ENCODE data around the gene MTM1.

MTM1 gene

GRCh38 chrX:150572206-150572605 is 3.8 kb downstream of the MTM1 start:
- Histone ChIP-seq H2BK120ac (ENCODE audit: low read depth, low read length) (no peak overlapping the region), H2AK5ac (ENCODE audit: low read length) (no peak overlapping the region), H2BK5ac (ENCODE audit: low read length) (no peak overlapping the region), H4K8ac (ENCODE audit: low read depth, low read length) (no peak overlapping the region), H4K5ac (ENCODE audit: low read length) (no peak overlapping the region), H3K79me1 (ENCODE audit: low read length) (no peaks in the 10 kb centered on the region), H3K27ac (ENCODE audit: low read depth, low read length) (no peak overlapping the region), H2BK15ac (replicated peaks; ENCODE audit: low read depth) (no peak overlapping the region), H3K4me3 (ENCODE audit: low read length) (no peak overlapping the region), H3K4ac (ENCODE audit: low read depth, low read length) (no peak overlapping the region), H3K4me2 (ENCODE audit: low read length) (no peak overlapping the region), H3K9ac (ENCODE audit: low read length) (no peak overlapping the region), H3K36me3 (ENCODE audit: control insufficient read depth, insufficient read depth, low read length) (no peaks in the 10 kb centered on the region), H3K56ac (ENCODE audit: low read length) (no peak overlapping the region), H3K23ac (ENCODE audit: low read length) (no peak overlapping the region), H3K79me2 (ENCODE audit: control insufficient read depth, insufficient read depth, low read length) (no peaks in the 10 kb centered on the region), H3K27me3 (ENCODE audit: insufficient read depth, low read length, poor library complexity) (no peaks in the 10 kb centered on the region), H3K18ac (ENCODE audit: low read length) (no peak overlapping the region), H3K4me1 (ENCODE audit: control insufficient read depth, low read depth, low read length) (no peaks in the 10 kb centered on the region)
- no peak for DNase-seq
- no CpG with 5 or more reads among the region's 1 CpG for WGBS (ENCODE audit: extremely low coverage, insufficient coverage, low lambda C conversion rate)

GRCh38 chrX:150573106-150573505 is 4.7 kb downstream of the MTM1 start:
- H3K4me2 ChIP-seq (ENCODE audit: low read length) = no peak overlapping the region
- H3K27ac ChIP-seq (ENCODE audit: low read depth, low read length) = no peak overlapping the region
- H2BK120ac ChIP-seq (ENCODE audit: low read depth, low read length) = no peak overlapping the region
- H3K79me1 ChIP-seq (ENCODE audit: low read length) = no peaks in the 10 kb centered on the region
- H3K23ac ChIP-seq (ENCODE audit: low read length) = no peak overlapping the region
- H3K36me3 ChIP-seq (ENCODE audit: control insufficient read depth, insufficient read depth, low read length) = no peaks in the 10 kb centered on the region
- no peak overlapping the region for H2BK5ac ChIP-seq (ENCODE audit: low read length)
- no peak overlapping the region for H2AK5ac ChIP-seq (ENCODE audit: low read length)
- H3K4ac ChIP-seq (ENCODE audit: low read depth, low read length) = no peak overlapping the region
- H3K56ac ChIP-seq (ENCODE audit: low read length) = no peak overlapping the region
- DNase-seq = no peak
- no CpG with 5 or more reads among the region's 1 CpG for WGBS (ENCODE audit: extremely low coverage, insufficient coverage, low lambda C conversion rate)
- H3K27me3 ChIP-seq (ENCODE audit: insufficient read depth, low read length, poor library complexity) = no peaks in the 10 kb centered on the region
- no peak overlapping the region for H2BK15ac ChIP-seq (replicated peaks; ENCODE audit: low read depth)
- no peak overlapping the region for H3K9ac ChIP-seq (ENCODE audit: low read length)
- H3K18ac ChIP-seq (ENCODE audit: low read length) = no peak overlapping the region
- no peaks in the 10 kb centered on the region for H3K4me1 ChIP-seq (ENCODE audit: control insufficient read depth, low read depth, low read length)
- H4K5ac ChIP-seq (ENCODE audit: low read length) = no peak overlapping the region
- H4K8ac ChIP-seq (ENCODE audit: low read depth, low read length) = no peak overlapping the region
- no peaks in the 10 kb centered on the region for H3K79me2 ChIP-seq (ENCODE audit: control insufficient read depth, insufficient read depth, low read length)
- no peak overlapping the region for H3K4me3 ChIP-seq (ENCODE audit: low read length)

- H3K56ac ChIP-seq (ENCODE audit: low read length) = no peak overlapping the region
- no peak overlapping the region for H2BK120ac ChIP-seq (ENCODE audit: low read depth, low read length)
- no peaks in the 10 kb centered on the region for H3K27me3 ChIP-seq (ENCODE audit: insufficient read depth, low read length, poor library complexity)
- no peak overlapping the region for H3K4me2 ChIP-seq (ENCODE audit: low read length)
- H3K18ac ChIP-seq (ENCODE audit: low read length) = no peak overlapping the region
- H3K23ac ChIP-seq (ENCODE audit: low read length) = no peak overlapping the region
- no peaks in the 10 kb centered on the region for H3K79me2 ChIP-seq (ENCODE audit: control insufficient read depth, insufficient read depth, low read length)
- no peaks in the 10 kb centered on the region for H3K4me1 ChIP-seq (ENCODE audit: control insufficient read depth, low read depth, low read length)
- no peak for DNase-seq
- no peak overlapping the region for H4K5ac ChIP-seq (ENCODE audit: low read length)
- no peak overlapping the region for H2BK5ac ChIP-seq (ENCODE audit: low read length)
- H3K4ac ChIP-seq (ENCODE audit: low read depth, low read length) = no peak overlapping the region
- H3K79me1 ChIP-seq (ENCODE audit: low read length) = no peaks in the 10 kb centered on the region
- no peak overlapping the region for H3K27ac ChIP-seq (ENCODE audit: low read depth, low read length)
- no peak overlapping the region for H3K4me3 ChIP-seq (ENCODE audit: low read length)
- no peak overlapping the region for H2AK5ac ChIP-seq (ENCODE audit: low read length)
- H2BK15ac ChIP-seq (replicated peaks; ENCODE audit: low read depth) = no peak overlapping the region
- H4K8ac ChIP-seq (ENCODE audit: low read depth, low read length) = no peak overlapping the region
- no peaks in the 10 kb centered on the region for H3K36me3 ChIP-seq (ENCODE audit: control insufficient read depth, insufficient read depth, low read length)
- no CpG with 5 or more reads among the region's 4 CpGs for WGBS (ENCODE audit: extremely low coverage, insufficient coverage, low lambda C conversion rate)
- no peak overlapping the region for H3K9ac ChIP-seq (ENCODE audit: low read length)
Observed at GRCh38 chrX:150573702-150574101, 5.3 kb downstream of the MTM1 start.

GRCh38 chrX:150574559-150575418 is 6.4 kb downstream of the MTM1 start:
- Histone ChIP-seq H4K8ac (ENCODE audit: low read depth, low read length) (no peak overlapping the region), H3K4ac (ENCODE audit: low read depth, low read length) (no peak overlapping the region), H3K4me3 (ENCODE audit: low read length) (no peak overlapping the region), H2BK5ac (ENCODE audit: low read length) (no peak overlapping the region), H4K5ac (ENCODE audit: low read length) (no peak overlapping the region), H3K18ac (ENCODE audit: low read length) (no peak overlapping the region), H3K27me3 (ENCODE audit: insufficient read depth, low read length, poor library complexity) (no peaks in the 10 kb centered on the region), H3K79me2 (ENCODE audit: control insufficient read depth, insufficient read depth, low read length) (no peaks in the 10 kb centered on the region), H3K23ac (ENCODE audit: low read length) (no peak overlapping the region), H3K9ac (ENCODE audit: low read length) (no peak overlapping the region), H3K36me3 (ENCODE audit: control insufficient read depth, insufficient read depth, low read length) (no peaks in the 10 kb centered on the region), H3K56ac (ENCODE audit: low read length) (no peak overlapping the region), H3K79me1 (ENCODE audit: low read length) (no peaks in the 10 kb centered on the region), H3K4me2 (ENCODE audit: low read length) (no peak overlapping the region), H3K27ac (ENCODE audit: low read depth, low read length) (no peak overlapping the region), H2BK120ac (ENCODE audit: low read depth, low read length) (no peak overlapping the region), H2BK15ac (replicated peaks; ENCODE audit: low read depth) (no peak overlapping the region), H3K4me1 (ENCODE audit: control insufficient read depth, low read depth, low read length) (no peaks in the 10 kb centered on the region), H2AK5ac (ENCODE audit: low read length) (no peak overlapping the region)
- DNase-seq = peak; percentile 32
- no CpG with 5 or more reads among the region's 13 CpGs for WGBS (ENCODE audit: extremely low coverage, insufficient coverage, low lambda C conversion rate)

- H4K5ac ChIP-seq (ENCODE audit: low read length) = no peak overlapping the region
- no CpG with 5 or more reads among the region's 5 CpGs for WGBS (ENCODE audit: extremely low coverage, insufficient coverage, low lambda C conversion rate)
- DNase-seq = no peak
- H3K36me3 ChIP-seq (ENCODE audit: control insufficient read depth, insufficient read depth, low read length) = no peaks in the 10 kb centered on the region
- H3K4ac ChIP-seq (ENCODE audit: low read depth, low read length) = no peak overlapping the region
- H3K18ac ChIP-seq (ENCODE audit: low read length) = no peak overlapping the region
- H3K56ac ChIP-seq (ENCODE audit: low read length) = no peak overlapping the region
- no peaks in the 10 kb centered on the region for H3K79me2 ChIP-seq (ENCODE audit: control insufficient read depth, insufficient read depth, low read length)
- H3K4me3 ChIP-seq (ENCODE audit: low read length) = no peak overlapping the region
- no peak overlapping the region for H4K8ac ChIP-seq (ENCODE audit: low read depth, low read length)
- no peak overlapping the region for H3K27ac ChIP-seq (ENCODE audit: low read depth, low read length)
- H3K27me3 ChIP-seq (ENCODE audit: insufficient read depth, low read length, poor library complexity) = no peaks in the 10 kb centered on the region
- no peak overlapping the region for H2BK5ac ChIP-seq (ENCODE audit: low read length)
- no peak overlapping the region for H2BK120ac ChIP-seq (ENCODE audit: low read depth, low read length)
- H3K9ac ChIP-seq (ENCODE audit: low read length) = no peak overlapping the region
- no peak overlapping the region for H3K4me2 ChIP-seq (ENCODE audit: low read length)
- no peak overlapping the region for H2AK5ac ChIP-seq (ENCODE audit: low read length)
- H3K79me1 ChIP-seq (ENCODE audit: low read length) = no peaks in the 10 kb centered on the region
- H3K23ac ChIP-seq (ENCODE audit: low read length) = no peak overlapping the region
- H3K4me1 ChIP-seq (ENCODE audit: control insufficient read depth, low read depth, low read length) = no peaks in the 10 kb centered on the region
- no peak overlapping the region for H2BK15ac ChIP-seq (replicated peaks; ENCODE audit: low read depth)
Observed at GRCh38 chrX:150575419-150575814, 7.0 kb downstream of the MTM1 start.

GRCh38 chrX:150577174-150577573 is 8.8 kb downstream of the MTM1 start:
- no peaks in the 10 kb centered on the region for H3K79me1 ChIP-seq (ENCODE audit: low read length)
- no peak overlapping the region for H2BK5ac ChIP-seq (ENCODE audit: low read length)
- no peaks in the 10 kb centered on the region for H3K79me2 ChIP-seq (ENCODE audit: control insufficient read depth, insufficient read depth, low read length)
- no peak overlapping the region for H3K4me2 ChIP-seq (ENCODE audit: low read length)
- H3K27me3 ChIP-seq (ENCODE audit: insufficient read depth, low read length, poor library complexity) = no peaks in the 10 kb centered on the region
- H2BK120ac ChIP-seq (ENCODE audit: low read depth, low read length) = no peak overlapping the region
- H4K8ac ChIP-seq (ENCODE audit: low read depth, low read length) = no peak overlapping the region
- H4K5ac ChIP-seq (ENCODE audit: low read length) = no peak overlapping the region
- H3K36me3 ChIP-seq (ENCODE audit: control insufficient read depth, insufficient read depth, low read length) = no peaks in the 10 kb centered on the region
- H2AK5ac ChIP-seq (ENCODE audit: low read length) = no peak overlapping the region
- H3K4ac ChIP-seq (ENCODE audit: low read depth, low read length) = no peak overlapping the region
- WGBS (ENCODE audit: extremely low coverage, insufficient coverage, low lambda C conversion rate) = no CpG with 5 or more reads among the region's 1 CpG
- no peak overlapping the region for H3K9ac ChIP-seq (ENCODE audit: low read length)
- H2BK15ac ChIP-seq (replicated peaks; ENCODE audit: low read depth) = no peak overlapping the region
- no peak overlapping the region for H3K27ac ChIP-seq (ENCODE audit: low read depth, low read length)
- no peaks in the 10 kb centered on the region for H3K4me1 ChIP-seq (ENCODE audit: control insufficient read depth, low read depth, low read length)
- H3K56ac ChIP-seq (ENCODE audit: low read length) = no peak overlapping the region
- no peak overlapping the region for H3K18ac ChIP-seq (ENCODE audit: low read length)
- H3K23ac ChIP-seq (ENCODE audit: low read length) = no peak overlapping the region
- DNase-seq = no peak
- no peak overlapping the region for H3K4me3 ChIP-seq (ENCODE audit: low read length)

Measured in mesendoderm (in vitro differentiated cells).